Epithelial cell of esophagus (primary cell): ENCODE measurements around the gene ENO3.

Source experiments
- DNase-seq: peaks from one replicate; pipeline ENCODE4 v3.0.0; 2010; ENCODE audit warnings: low read depth
- H3K4me3 ChIP-seq: 2 replicates; pipeline ENCODE4 v1.5.1; 2011; ENCODE audit warnings: mild to moderate bottlenecking, low read length, control low read depth
- CTCF ChIP-seq: IDR thresholded peaks from 2 replicates; pipeline ENCODE4 v1.5.1; 2011; ENCODE audit warnings: low read depth, mild to moderate bottlenecking, low read length, control low read depth, inconsistent platforms; ENCODE audit not compliant: insufficient read depth; ENCODE audit errors: missing control alignments

ENO3 gene

DNA sequence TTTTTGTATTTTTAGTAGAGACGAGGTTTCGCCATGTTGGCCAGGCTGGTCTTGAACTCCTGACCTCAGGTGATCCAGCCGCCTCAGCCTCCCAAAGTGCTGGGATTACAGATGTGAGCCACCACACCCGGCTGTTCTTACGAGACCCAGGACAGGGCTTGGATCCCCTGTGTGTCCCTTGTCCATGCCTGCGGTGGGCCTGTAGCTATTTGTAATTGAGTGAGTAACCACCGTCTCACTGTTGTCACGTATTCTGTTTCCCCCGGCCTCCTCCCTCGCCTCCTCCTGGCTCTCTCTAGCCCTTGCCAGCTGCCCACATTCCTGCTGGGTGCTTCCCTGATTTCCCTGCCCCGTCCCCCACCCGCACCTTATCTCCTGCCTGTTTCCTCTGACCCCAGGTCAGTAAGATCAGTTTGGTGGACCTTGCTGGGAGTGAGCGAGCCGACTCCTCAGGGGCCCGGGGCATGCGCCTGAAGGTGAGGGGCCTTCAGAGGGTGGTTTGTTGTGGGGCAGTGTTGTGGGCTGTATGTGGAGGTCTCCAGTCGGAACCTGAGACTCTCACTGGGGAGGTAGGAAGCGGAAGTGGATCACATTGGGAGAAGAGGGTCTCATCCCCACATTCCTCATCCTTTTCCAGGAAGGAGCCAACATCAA is 52.4 kb downstream of the ENO3 start:
- TF ChIP-seq CTCF: no peak
- H3K4me3 ChIP-seq: no peak overlapping the region
- no peak for DNase-seq
